Loucy (cell line): Measurements from ENCODE around the gene ACER3.

Experiments used
- H2AFZ ChIP-seq: fragments of 200-600 bp; sonication (generic); 2 replicates; pipeline ENCODE4 v1.6.0; 2016; ENCODE audit warnings: antibody characterized with exemption, mild to moderate bottlenecking, low read length, moderate library complexity
- H3F3A ChIP-seq: fragments of 200-600 bp; 2 replicates; pipeline ENCODE4 v1.6.0; 2016; ENCODE audit warnings: antibody characterized with exemption, low read depth, mild to moderate bottlenecking
- H3K27me3 ChIP-seq: fragments of 200-600 bp; sonication (generic); 2 replicates; pipeline ENCODE4 v1.6.1; 2014; ENCODE audit warnings: low read length, mild to moderate bottlenecking; ENCODE audit not compliant: insufficient read depth, poor library complexity, severe bottlenecking
- H3K36me3 ChIP-seq: fragments of 200-600 bp; sonication (generic); 2 replicates; pipeline ENCODE4 v1.6.1; 2016; ENCODE audit warnings: low read length; ENCODE audit not compliant: insufficient read depth
- H3K4me1 ChIP-seq: fragments of 200-600 bp; sonication (generic); 2 replicates; pipeline ENCODE4 v1.5.1; 2014; ENCODE audit warnings: low read length, mild to moderate bottlenecking; ENCODE audit not compliant: insufficient read depth, poor library complexity, severe bottlenecking
- H3K4me2 ChIP-seq: fragments of 200-600 bp; sonication (generic); 2 replicates; pipeline ENCODE4 v1.6.0; 2014; ENCODE audit warnings: antibody characterized with exemption, low read length, low read depth, mild to moderate bottlenecking; ENCODE audit not compliant: poor library complexity, severe bottlenecking
- H3K4me3 ChIP-seq: fragments of 200-600 bp; sonication (generic); 2 replicates; pipeline ENCODE4 v1.5.1; 2014; ENCODE audit warnings: low read length, mild to moderate bottlenecking, mixed read lengths; ENCODE audit not compliant: poor library complexity, severe bottlenecking
- H3K79me2 ChIP-seq: fragments of 200-600 bp; sonication (generic); 2 replicates; pipeline ENCODE4 v1.6.1; 2014; ENCODE audit warnings: low read length; ENCODE audit not compliant: insufficient read depth
- H3K9ac ChIP-seq: fragments of 200-600 bp; sonication (generic); 2 replicates; pipeline ENCODE4 v1.6.0; 2014; ENCODE audit warnings: mild to moderate bottlenecking, low read depth, low read length, moderate library complexity; ENCODE audit not compliant: poor library complexity, severe bottlenecking
- H3K9me2 ChIP-seq: fragments of 200-600 bp; sonication (generic); replicated peaks from 2 replicates; pipeline ENCODE4 v1.6.1; 2016; ENCODE audit warnings: low read depth, low read length, mixed read lengths
- H3K9me3 ChIP-seq: fragments of 200-600 bp; sonication (generic); 2 replicates; pipeline ENCODE4 v1.6.1; 2014; ENCODE audit warnings: mild to moderate bottlenecking, antibody characterized with exemption, low read length, low read depth; ENCODE audit not compliant: insufficient read depth
- H4K20me1 ChIP-seq: fragments of 200-600 bp; sonication (generic); 2 replicates; pipeline ENCODE4 v1.6.0; 2014; ENCODE audit warnings: antibody characterized with exemption, low read length, mild to moderate bottlenecking; ENCODE audit not compliant: insufficient read depth, poor library complexity, severe bottlenecking
- EZH2phosphoT487 ChIP-seq: fragments of 200-600 bp; IDR thresholded peaks from 2 replicates; pipeline ENCODE4 v1.6.1; 2018; ENCODE audit warnings: antibody characterized with exemption, mild to moderate bottlenecking, moderate library complexity, borderline replicate concordance
- TF ChIP-seq, protein P1 (sequence below): fragments of 200-600 bp; sonication (generic); conservative IDR thresholded peaks from 2 replicates; pipeline ENCODE4 v1.5.1; 2014; ENCODE audit warnings: mild to moderate bottlenecking, antibody characterized with exemption, low read length

ACER3 gene

DNA sequence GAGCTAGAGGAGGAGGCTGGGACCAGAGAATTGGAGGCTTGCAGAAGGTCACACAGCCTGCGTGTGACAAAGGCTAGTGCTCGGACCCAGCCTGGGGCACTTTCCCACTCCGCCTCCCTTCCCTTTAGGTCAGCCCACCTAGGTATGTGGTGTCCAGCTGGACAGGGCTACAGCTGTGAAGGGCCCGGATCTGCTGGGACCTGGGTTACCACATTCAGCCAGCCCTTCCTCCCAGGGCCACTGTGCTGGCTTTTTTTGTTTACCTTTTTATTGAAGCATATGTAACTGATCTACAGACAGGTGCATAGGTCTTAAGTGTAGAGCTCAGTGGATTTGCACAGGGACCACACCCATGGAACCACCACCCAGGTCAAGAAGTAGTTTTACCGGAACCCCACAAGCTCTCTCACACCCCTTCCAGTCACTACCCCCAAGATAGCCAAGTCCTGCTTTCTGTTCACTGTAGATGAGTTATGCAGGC lies 214.7 kb downstream of the ACER3 start:
- TF ChIP-seq EZH2phosphoT487, result no peak
- TF ChIP-seq, protein P1, sequence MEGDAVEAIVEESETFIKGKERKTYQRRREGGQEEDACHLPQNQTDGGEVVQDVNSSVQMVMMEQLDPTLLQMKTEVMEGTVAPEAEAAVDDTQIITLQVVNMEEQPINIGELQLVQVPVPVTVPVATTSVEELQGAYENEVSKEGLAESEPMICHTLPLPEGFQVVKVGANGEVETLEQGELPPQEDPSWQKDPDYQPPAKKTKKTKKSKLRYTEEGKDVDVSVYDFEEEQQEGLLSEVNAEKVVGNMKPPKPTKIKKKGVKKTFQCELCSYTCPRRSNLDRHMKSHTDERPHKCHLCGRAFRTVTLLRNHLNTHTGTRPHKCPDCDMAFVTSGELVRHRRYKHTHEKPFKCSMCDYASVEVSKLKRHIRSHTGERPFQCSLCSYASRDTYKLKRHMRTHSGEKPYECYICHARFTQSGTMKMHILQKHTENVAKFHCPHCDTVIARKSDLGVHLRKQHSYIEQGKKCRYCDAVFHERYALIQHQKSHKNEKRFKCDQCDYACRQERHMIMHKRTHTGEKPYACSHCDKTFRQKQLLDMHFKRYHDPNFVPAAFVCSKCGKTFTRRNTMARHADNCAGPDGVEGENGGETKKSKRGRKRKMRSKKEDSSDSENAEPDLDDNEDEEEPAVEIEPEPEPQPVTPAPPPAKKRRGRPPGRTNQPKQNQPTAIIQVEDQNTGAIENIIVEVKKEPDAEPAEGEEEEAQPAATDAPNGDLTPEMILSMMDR, result no peak
- Histone ChIP-seq H2AFZ (no peak overlapping the region), H3K9ac (no peak overlapping the region), H4K20me1 (no peaks in the 10 kb centered on the region), H3K36me3 (no peaks in the 10 kb centered on the region), H3K4me3 (no peak overlapping the region), H3F3A (no peaks in the 10 kb centered on the region), H3K4me1 (peaks cover 71% of the 10 kb centered on the region), H3K27me3 (no peaks in the 10 kb centered on the region), H3K9me3 (no peaks in the 10 kb centered on the region), H3K79me2 (peaks cover 34% of the 10 kb centered on the region), H3K4me2 (no peak overlapping the region), H3K9me2 (no peaks in the 10 kb centered on the region)
